Vagina (tissue), 2 donors: ENCODE results near the gene MGAT5. TPM values are rescaled to one million over a fixed set of nuclear protein-coding genes. Genes with fewer than 3 reads are reported as not detected.

Experiments
- DNase-seq, 2 donors: peaks; one replicate each; pipeline ENCODE4 v3.0.0-alpha.2; 2017; ENCODE audit errors: extremely low spot score in 2 of 2
- H3K27ac ChIP-seq: fragments of 200-600 bp; sonication (generic); one replicate; pipeline ENCODE4 v1.5.1; 2019
- H3K27me3 ChIP-seq: fragments of 200-600 bp; sonication (generic); one replicate; pipeline ENCODE4 v1.5.1; 2019
- H3K36me3 ChIP-seq, 2 donors: fragments of 200-600 bp; sonication (generic); one replicate each; pipeline ENCODE4 v1.5.1; 2017 to 2019
- H3K4me1 ChIP-seq: fragments of 200-600 bp; sonication (generic); one replicate; pipeline ENCODE4 v1.5.1; 2019
- H3K4me3 ChIP-seq, 2 donors: fragments of 200-600 bp; sonication (generic); 1 replicate in 1 of 2; 2 replicates in 1 of 2; pipeline ENCODE4 v1.5.1; 2016 to 2019
- H3K9me3 ChIP-seq: fragments of 200-600 bp; sonication (generic); one replicate; pipeline ENCODE4 v1.5.1; 2019
- CTCF ChIP-seq, 3 experiments: fragments of 450-650 bp in 2 of 3; fragments of 200-600 bp in 1 of 3; sonication (generic) in 1 of 3; IDR thresholded peaks; one replicate each; pipeline ENCODE4 v1.5.1; 2017 to 2019; ENCODE audit warnings: antibody characterized with exemption in 3 of 3, mild to moderate bottlenecking in 2 of 3, moderate library complexity in 2 of 3
- POLR2A ChIP-seq, 2 donors: fragments of 450-650 bp; IDR thresholded peaks; one replicate each; pipeline ENCODE4 v1.6.1; 2017; ENCODE audit warnings: antibody characterized with exemption in 2 of 2, mild to moderate bottlenecking in 2 of 2, moderate library complexity in 2 of 2
- POLR2AphosphoS5 ChIP-seq, 2 donors: sonication (generic); formaldehyde crosslinking; IDR thresholded peaks; one replicate each; pipeline ENCODE4 v1.9.0; 2017; ENCODE audit warnings: antibody characterized with exemption in 2 of 2, mild to moderate bottlenecking in 2 of 2, low read depth in 1 of 2; ENCODE audit not compliant: insufficient read depth in 1 of 2
- intact Hi-C: fragments of 100-400 bp; cut with DNase I; formaldehyde crosslinking; loops from one replicate; pipeline ENCODE4 v1.15.1; 2023
- total RNA-seq: library from RNA; depleted of rRNA; stranded (reverse); fragments of >200 nt; gene quantifications from one replicate; pipeline ENCODE4 v1.2.3, GENCODE V29; 2016

MGAT5 gene
- total RNA-seq, 1 donor from 2014 or later: 16.7 TPM

GRCh38 chr2:134454931-134455330 lies 201.1 kb downstream of the MGAT5 start:
- DNase-seq: no peak
- intact Hi-C loops: no loop called here

GRCh38 chr2:134455426-134455825 lies 201.6 kb downstream of the MGAT5 start:
- intact Hi-C loops: no loop called here
- Histone ChIP-seq H3K27ac (no peak overlapping the region), H3K36me3 (no peaks in the 10 kb centered on the region), H3K4me1 (no peaks in the 10 kb centered on the region), H3K4me3 (no peak overlapping the region), H3K27me3 (no peaks in the 10 kb centered on the region), H3K9me3 (no peaks in the 10 kb centered on the region)
- no peak for TF ChIP-seq POLR2A (IDR thresholded peaks at IDR 0.05)
- no peak for TF ChIP-seq POLR2AphosphoS5 (IDR thresholded peaks at IDR 0.05; ENCODE audit: insufficient read depth in 1 of 2, low read depth in 1 of 2)
- TF ChIP-seq CTCF (IDR thresholded peaks at IDR 0.05): no peak
- no peak for DNase-seq

More at GRCh38 chr2:134454931-134455330, 201.1 kb downstream of the MGAT5 start:
- Histone ChIP-seq H3K36me3 (no peaks in the 10 kb centered on the region), H3K27me3 (no peaks in the 10 kb centered on the region), H3K27ac (no peak overlapping the region), H3K9me3 (no peaks in the 10 kb centered on the region), H3K4me1 (no peaks in the 10 kb centered on the region), H3K4me3 (no peak overlapping the region)
- TF ChIP-seq CTCF (IDR thresholded peaks at IDR 0.05) (no peak), POLR2A (IDR thresholded peaks at IDR 0.05) (no peak), POLR2AphosphoS5 (IDR thresholded peaks at IDR 0.05; ENCODE audit: insufficient read depth in 1 of 2, low read depth in 1 of 2) (no peak)

- Histone ChIP-seq H3K4me3 (no peak overlapping the region), H3K9me3 (no peaks in the 10 kb centered on the region), H3K4me1 (no peaks in the 10 kb centered on the region), H3K27ac (no peak overlapping the region), H3K36me3 (no peaks in the 10 kb centered on the region), H3K27me3 (no peaks in the 10 kb centered on the region)
- TF ChIP-seq CTCF (IDR thresholded peaks at IDR 0.05) (no peak), POLR2AphosphoS5 (IDR thresholded peaks at IDR 0.05; ENCODE audit: insufficient read depth in 1 of 2, low read depth in 1 of 2) (no peak), POLR2A (IDR thresholded peaks at IDR 0.05) (no peak)
- DNase-seq: no peak
- intact Hi-C loops: no loop called here
Measured at GRCh38 chr2:134457353-134457752, 203.5 kb downstream of the MGAT5 start.

GRCh38 chr2:134457765-134458472 lies 204.0 kb downstream of the MGAT5 start:
- intact Hi-C loops: no loop called here
- H3K36me3 ChIP-seq: no peaks in the 10 kb centered on the region
- H3K27me3 ChIP-seq: no peaks in the 10 kb centered on the region
- no peaks in the 10 kb centered on the region for H3K4me1 ChIP-seq
- TF ChIP-seq POLR2AphosphoS5 (IDR thresholded peaks at IDR 0.05; ENCODE audit: insufficient read depth in 1 of 2, low read depth in 1 of 2): no peak
- no peak for TF ChIP-seq CTCF (IDR thresholded peaks at IDR 0.05)
- no peak for TF ChIP-seq POLR2A (IDR thresholded peaks at IDR 0.05)
- no peak overlapping the region for H3K27ac ChIP-seq
- no peak overlapping the region for H3K4me3 ChIP-seq
- DNase-seq: no peak
- no peaks in the 10 kb centered on the region for H3K9me3 ChIP-seq

GRCh38 chr2:134458473-134458853 lies 204.6 kb downstream of the MGAT5 start:
- Histone ChIP-seq H3K4me1 (no peaks in the 10 kb centered on the region), H3K27ac (no peak overlapping the region), H3K36me3 (no peaks in the 10 kb centered on the region), H3K27me3 (no peaks in the 10 kb centered on the region), H3K4me3 (no peak overlapping the region), H3K9me3 (no peaks in the 10 kb centered on the region)
- TF ChIP-seq CTCF (IDR thresholded peaks at IDR 0.05): no peak
- TF ChIP-seq POLR2AphosphoS5 (IDR thresholded peaks at IDR 0.05; ENCODE audit: insufficient read depth in 1 of 2, low read depth in 1 of 2): no peak
- no peak for TF ChIP-seq POLR2A (IDR thresholded peaks at IDR 0.05)
- no peak for DNase-seq
- intact Hi-C loops: no loop called here
